Measurements from ENCODE around the gene PABPN1L.

GRCh38 chr16:88842806-88843205 lies 23.7 kb downstream of the PABPN1L start:
- TF ChIP-seq POLR2AphosphoS5 (IDR thresholded peaks at IDR 0.05; ENCODE audit: low read depth, low read length) (no peak), SIN3A (IDR thresholded peaks at IDR 0.05; ENCODE audit: borderline replicate concordance, insufficient read depth, low read length) (no peak), TAF1 (IDR thresholded peaks at IDR 0.05; ENCODE audit: borderline replicate concordance, insufficient read depth, low read length) (no peak)

All from PFSK-1 (cell line).